SK-N-SH treated with all-trans-retinoic acid at 6 μM for 48 hours (cell line): ENCODE data around the gene TOMM20.

Source experiments
- ATAC-seq: fragments of 200-7000 bp; cut with Tn5 transposase; 3 replicates; pipeline ENCODE4 v1.9.1; 2020; ENCODE audit warnings: mild to moderate bottlenecking, moderate library complexity
- ARNTL ChIP-seq: fragments of 450-650 bp; formaldehyde crosslinking; IDR thresholded peaks from 2 replicates; pipeline ENCODE4 v1.5.0; 2020; ENCODE audit warnings: low read depth, mild to moderate bottlenecking, moderate library complexity, borderline replicate concordance
- BACH2 ChIP-seq: fragments of 250-450 bp; sonication (Bioruptor Pico); IDR thresholded peaks from 2 replicates; pipeline ENCODE4 v1.9.0; 2021; ENCODE audit warnings: mild to moderate bottlenecking, borderline replicate concordance
- CSDC2 ChIP-seq: fragments of 250-450 bp; sonication (Bioruptor Pico); IDR thresholded peaks from 2 replicates; pipeline ENCODE4 v1.5.0; 2020; ENCODE audit warnings: mild to moderate bottlenecking, moderate library complexity
- CSRNP3 ChIP-seq: fragments of 250-450 bp; sonication (Bioruptor Pico); IDR thresholded peaks from 2 replicates; pipeline ENCODE4 v1.5.1; 2021; ENCODE audit warnings: mild to moderate bottlenecking, moderate library complexity
- ESRRG ChIP-seq: fragments of 250-450 bp; sonication (Bioruptor Pico); IDR thresholded peaks from 2 replicates; pipeline ENCODE4 v1.6.1; 2021; ENCODE audit warnings: mild to moderate bottlenecking
- GLIS3 ChIP-seq: fragments of 250-450 bp; sonication (Bioruptor Pico); IDR thresholded peaks from 2 replicates; pipeline ENCODE4 v1.5.0; 2020; ENCODE audit warnings: mild to moderate bottlenecking, moderate library complexity
- ISL1 ChIP-seq: fragments of 250-450 bp; sonication (Bioruptor Pico); IDR thresholded peaks from 2 replicates; pipeline ENCODE4 v2.1.2; 2022; ENCODE audit warnings: mild to moderate bottlenecking, moderate library complexity
- OSR1 ChIP-seq: fragments of 250-450 bp; sonication (Bioruptor Pico); IDR thresholded peaks from 2 replicates; pipeline ENCODE4 v1.8.0; 2022; ENCODE audit warnings: moderate library complexity, mild to moderate bottlenecking, inconsistent platforms
- RARB ChIP-seq: fragments of 250-450 bp; sonication (Bioruptor Pico); IDR thresholded peaks from 2 replicates; pipeline ENCODE4 v1.8.0; 2021; ENCODE audit warnings: mild to moderate bottlenecking, moderate library complexity
- TCF4 ChIP-seq: fragments of 250-450 bp; sonication (Bioruptor Pico); IDR thresholded peaks from 2 replicates; pipeline ENCODE4 v1.8.0; 2021; ENCODE audit warnings: mild to moderate bottlenecking, moderate library complexity, borderline replicate concordance
- TOX ChIP-seq: fragments of 250-450 bp; sonication (Bioruptor Pico); IDR thresholded peaks from 2 replicates; pipeline ENCODE4 v1.8.0; 2021; ENCODE audit warnings: mild to moderate bottlenecking, moderate library complexity, borderline replicate concordance
- TSHZ2 ChIP-seq: fragments of 250-450 bp; sonication (Bioruptor Pico); IDR thresholded peaks from 2 replicates; pipeline ENCODE4 v1.5.0; 2020; ENCODE audit warnings: mild to moderate bottlenecking, moderate library complexity
- ZC3H10 ChIP-seq: fragments of 250-450 bp; sonication (Bioruptor Pico); IDR thresholded peaks from 2 replicates; pipeline ENCODE4 v1.5.1; 2021; ENCODE audit warnings: mild to moderate bottlenecking, moderate library complexity
- ZFP3 ChIP-seq: fragments of 250-450 bp; sonication (Bioruptor Pico); IDR thresholded peaks from 2 replicates; pipeline ENCODE4 v1.5.0; 2020; ENCODE audit warnings: mild to moderate bottlenecking, moderate library complexity
- ZFP30 ChIP-seq: fragments of 450-650 bp; formaldehyde crosslinking; IDR thresholded peaks from 2 replicates; pipeline ENCODE4 v1.5.0; 2022; ENCODE audit warnings: mild to moderate bottlenecking, moderate library complexity
- ZNF565 ChIP-seq: fragments of 450-650 bp; formaldehyde crosslinking; conservative IDR thresholded peaks from 2 replicates; pipeline ENCODE4 v1.5.0; 2020; ENCODE audit warnings: low read depth, mild to moderate bottlenecking, moderate library complexity
- ZNF70 ChIP-seq: fragments of 450-650 bp; formaldehyde crosslinking; IDR thresholded peaks from 2 replicates; pipeline ENCODE4 v1.5.0; 2020; ENCODE audit warnings: mild to moderate bottlenecking, moderate library complexity
- ZNF8 ChIP-seq: fragments of 450-650 bp; formaldehyde crosslinking; IDR thresholded peaks from 2 replicates; pipeline ENCODE4 v1.5.0; 2020; ENCODE audit warnings: mild to moderate bottlenecking, moderate library complexity
- TF ChIP-seq, protein P1 (sequence below): fragments of 250-450 bp; sonication (Bioruptor Pico); IDR thresholded peaks from 2 replicates; pipeline ENCODE4 v1.8.0; 2020; ENCODE audit warnings: mild to moderate bottlenecking, moderate library complexity, borderline replicate concordance
- TF ChIP-seq, protein P2 (sequence below): fragments of 250-450 bp; sonication (Bioruptor Pico); IDR thresholded peaks from 2 replicates; pipeline ENCODE4 v1.5.1; 2020; ENCODE audit warnings: low read depth, mild to moderate bottlenecking, moderate library complexity
- TF ChIP-seq, protein P3 (sequence below): fragments of 250-450 bp; sonication (Bioruptor Pico); IDR thresholded peaks from 2 replicates; pipeline ENCODE4 v1.8.0; 2021; ENCODE audit warnings: low read depth, mild to moderate bottlenecking, moderate library complexity, borderline replicate concordance

TOMM20 gene

DNA sequence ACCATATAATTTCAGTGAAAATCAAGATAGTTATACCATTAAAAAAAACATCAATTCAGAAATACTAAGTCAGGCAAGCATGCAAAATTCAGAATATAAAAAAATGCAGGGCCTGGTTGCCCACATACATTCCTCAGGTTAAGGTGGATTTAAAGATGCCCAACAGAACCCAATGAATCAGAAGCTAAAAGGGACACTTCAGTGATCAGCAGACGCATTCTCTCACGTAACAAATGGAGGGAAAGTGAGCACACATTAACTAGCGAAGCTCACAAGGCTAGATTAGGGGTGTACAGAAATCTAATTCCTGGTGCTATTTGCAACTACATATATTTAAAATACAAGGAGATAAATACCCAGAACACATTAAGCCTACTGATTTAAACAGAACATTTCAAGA lies 17.5 kb downstream of the TOMM20 start (continued):
- TF ChIP-seq, protein P1, sequence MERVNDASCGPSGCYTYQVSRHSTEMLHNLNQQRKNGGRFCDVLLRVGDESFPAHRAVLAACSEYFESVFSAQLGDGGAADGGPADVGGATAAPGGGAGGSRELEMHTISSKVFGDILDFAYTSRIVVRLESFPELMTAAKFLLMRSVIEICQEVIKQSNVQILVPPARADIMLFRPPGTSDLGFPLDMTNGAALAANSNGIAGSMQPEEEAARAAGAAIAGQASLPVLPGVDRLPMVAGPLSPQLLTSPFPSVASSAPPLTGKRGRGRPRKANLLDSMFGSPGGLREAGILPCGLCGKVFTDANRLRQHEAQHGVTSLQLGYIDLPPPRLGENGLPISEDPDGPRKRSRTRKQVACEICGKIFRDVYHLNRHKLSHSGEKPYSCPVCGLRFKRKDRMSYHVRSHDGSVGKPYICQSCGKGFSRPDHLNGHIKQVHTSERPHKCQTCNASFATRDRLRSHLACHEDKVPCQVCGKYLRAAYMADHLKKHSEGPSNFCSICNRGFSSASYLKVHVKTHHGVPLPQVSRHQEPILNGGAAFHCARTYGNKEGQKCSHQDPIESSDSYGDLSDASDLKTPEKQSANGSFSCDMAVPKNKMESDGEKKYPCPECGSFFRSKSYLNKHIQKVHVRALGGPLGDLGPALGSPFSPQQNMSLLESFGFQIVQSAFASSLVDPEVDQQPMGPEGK (CRISPR knock-in tag), result no peak
- no peak for TF ChIP-seq TCF4
- no peak for TF ChIP-seq BACH2
- TF ChIP-seq ZFP3 (CRISPR knock-in tag), result no peak

DNA sequence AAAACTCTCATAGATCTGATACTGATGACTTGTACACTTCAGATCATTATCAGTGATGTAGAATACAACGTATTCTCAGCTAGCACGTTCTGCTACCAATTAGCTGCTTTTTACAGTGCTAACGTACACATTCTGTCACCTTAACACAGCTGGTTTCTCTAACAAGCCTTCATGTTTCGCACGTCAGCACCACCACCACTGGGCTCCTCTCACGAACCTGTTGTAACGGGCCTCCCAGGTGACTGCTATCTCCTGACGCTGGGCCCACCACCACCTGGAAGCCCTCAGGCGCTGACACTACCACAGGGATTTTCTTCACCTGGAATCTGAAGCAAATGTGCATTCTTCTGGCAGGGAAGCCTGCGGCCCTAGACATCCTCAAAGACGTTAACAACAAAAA lies 19.8 kb downstream of the TOMM20 start:
- ATAC-seq, result no peak
- TF ChIP-seq CSRNP3 (no peak), GLIS3 (no peak), ZNF70 (no peak), ZNF8 (CRISPR knock-in tag) (no peak), TSHZ2 (CRISPR knock-in tag) (no peak), ZFP3 (CRISPR knock-in tag) (no peak)

DNA sequence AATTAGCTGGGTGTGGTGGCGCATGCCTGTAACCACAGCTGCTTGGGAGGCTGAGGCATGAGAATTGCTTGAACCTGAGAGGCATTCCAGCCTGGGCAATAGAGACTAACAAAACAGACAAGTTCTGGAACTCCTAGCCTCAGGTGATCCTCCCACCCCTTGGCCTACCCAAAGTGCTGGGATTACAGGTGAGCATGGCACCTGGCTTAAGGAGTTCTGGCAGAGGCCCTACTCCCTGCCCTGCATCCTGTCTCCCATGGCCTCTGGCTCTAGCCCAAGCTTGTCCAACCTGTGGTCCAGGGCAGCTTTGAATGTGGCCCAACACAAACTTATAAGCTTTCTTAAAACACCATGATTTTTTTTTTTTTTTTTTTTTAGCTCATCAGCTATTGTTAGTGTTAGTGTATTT lies 20.4 kb downstream of the TOMM20 start:
- ATAC-seq, result no peak
- TF ChIP-seq CSRNP3 (no peak), ZNF8 (CRISPR knock-in tag) (no peak), ESRRG (CRISPR knock-in tag) (no peak), TOX (CRISPR knock-in tag) (no peak), ZNF70 (no peak), ZC3H10 (CRISPR knock-in tag) (no peak), ZFP3 (CRISPR knock-in tag) (no peak), TCF4 (no peak), CSDC2 (CRISPR knock-in tag) (no peak), ISL1 (CRISPR knock-in tag) (no peak), ZNF565 (CRISPR knock-in tag) (no peak), ZFP30 (CRISPR knock-in tag) (no peak), OSR1 (CRISPR knock-in tag) (no peak), TSHZ2 (CRISPR knock-in tag) (no peak), GLIS3 (no peak), ARNTL (CRISPR knock-in tag) (no peak), RARB (no peak)
- TF ChIP-seq, protein P1 (CRISPR knock-in tag), result no peak
- TF ChIP-seq, protein P2, sequence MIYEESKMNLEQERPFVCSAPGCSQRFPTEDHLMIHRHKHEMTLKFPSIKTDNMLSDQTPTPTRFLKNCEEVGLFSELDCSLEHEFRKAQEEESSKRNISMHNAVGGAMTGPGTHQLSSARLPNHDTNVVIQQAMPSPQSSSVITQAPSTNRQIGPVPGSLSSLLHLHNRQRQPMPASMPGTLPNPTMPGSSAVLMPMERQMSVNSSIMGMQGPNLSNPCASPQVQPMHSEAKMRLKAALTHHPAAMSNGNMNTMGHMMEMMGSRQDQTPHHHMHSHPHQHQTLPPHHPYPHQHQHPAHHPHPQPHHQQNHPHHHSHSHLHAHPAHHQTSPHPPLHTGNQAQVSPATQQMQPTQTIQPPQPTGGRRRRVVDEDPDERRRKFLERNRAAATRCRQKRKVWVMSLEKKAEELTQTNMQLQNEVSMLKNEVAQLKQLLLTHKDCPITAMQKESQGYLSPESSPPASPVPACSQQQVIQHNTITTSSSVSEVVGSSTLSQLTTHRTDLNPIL, result no peak
- TF ChIP-seq, protein P3, sequence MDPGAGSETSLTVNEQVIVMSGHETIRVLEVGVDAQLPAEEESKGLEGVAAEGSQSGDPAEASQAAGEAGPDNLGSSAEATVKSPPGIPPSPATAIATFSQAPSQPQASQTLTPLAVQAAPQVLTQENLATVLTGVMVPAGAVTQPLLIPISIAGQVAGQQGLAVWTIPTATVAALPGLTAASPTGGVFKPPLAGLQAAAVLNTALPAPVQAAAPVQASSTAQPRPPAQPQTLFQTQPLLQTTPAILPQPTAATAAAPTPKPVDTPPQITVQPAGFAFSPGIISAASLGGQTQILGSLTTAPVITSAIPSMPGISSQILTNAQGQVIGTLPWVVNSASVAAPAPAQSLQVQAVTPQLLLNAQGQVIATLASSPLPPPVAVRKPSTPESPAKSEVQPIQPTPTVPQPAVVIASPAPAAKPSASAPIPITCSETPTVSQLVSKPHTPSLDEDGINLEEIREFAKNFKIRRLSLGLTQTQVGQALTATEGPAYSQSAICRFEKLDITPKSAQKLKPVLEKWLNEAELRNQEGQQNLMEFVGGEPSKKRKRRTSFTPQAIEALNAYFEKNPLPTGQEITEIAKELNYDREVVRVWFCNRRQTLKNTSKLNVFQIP (CRISPR knock-in tag), result no peak
